Mucosa of gallbladder (tissue), 1 donor: Measurements from ENCODE around the gene SFRP2. TPM values are rescaled to one million over a fixed set of nuclear protein-coding genes. Genes with fewer than 3 reads are reported as not detected.

Experiments used
- total RNA-seq: library from RNA; stranded (reverse); gene quantifications from one replicate; pipeline ENCODE4 v1.2.1, GENCODE V29; 2021
- donor health status: DM: no; HTN: no; CAD: no.

The SFRP2 gene
- total RNA-seq, 1 donor from 2014 or later: 34.0 TPM

Other genes with a start within 250 kb of the SFRP2 start
- gene TLR2, start 104.8 kb downstream of the SFRP2 start, total RNA-seq: 21.6 TPM
- gene RNF175, start 29.1 kb downstream of the SFRP2 start, total RNA-seq: 0.17 TPM